HepG2 (cell line): ENCODE measurements around the gene RORB. TPM values are rescaled to one million over a fixed set of nuclear protein-coding genes. Genes with fewer than 3 reads are reported as not detected.

Source experiments
- ATAC-seq: fragments of 200-7000 bp; cut with Tn5 transposase; 3 replicates; pipeline ENCODE4 v1.9.1; 2020; ENCODE audit warnings: mild to moderate bottlenecking, moderate library complexity
- BruUV-seq: library from RNA; stranded (reverse); fragments of 400-500 nt; replicated peaks from 2 replicates; lab custom pipeline; 2021; lab: Mats Ljungman, UMichigan
- CTCF ChIA-PET: fragments of 300-600 bp; formaldehyde crosslinking; extraction: SDS; loops from one replicate; lab custom pipeline; 2021; ENCODE audit warnings: low total read pairs, inconsistent platforms, low intra/inter-chr PET ratio; lab: Yijun Ruan, JAX
- POLR2A ChIA-PET: fragments of 350-600 bp; sonication (Branson Sonifier 250); formaldehyde crosslinking; loops from one replicate; lab custom pipeline; 2020; ENCODE audit warnings: antibody characterized with exemption, inconsistent platforms; lab: Yijun Ruan, JAX
- DNase-seq: peaks from one replicate; pipeline ENCODE4 v3.0.0-alpha.2; 2015; ENCODE audit warnings: low spot score
- FAIRE-seq: peaks from 3 replicates; lab custom pipeline; 2011; peaks lifted over from hg19 to GRCh38; lab: Jason Lieb, UNC
- H2AFZ ChIP-seq: one replicate; pipeline ENCODE4 v1.6.1; 2011; ENCODE audit warnings: low read length, inconsistent platforms
- H3K27ac ChIP-seq: fragments of 300-600 bp; 3 replicates; pipeline ENCODE4 v1.8.0; 2011; ENCODE audit warnings: mixed run types, mild to moderate bottlenecking, mixed read lengths, low read length, inconsistent platforms; ENCODE audit not compliant: insufficient read depth; ENCODE audit errors: extremely low read length
- H3K27me3 ChIP-seq, 2 experiments: fragments of 200-600 bp in 1 of 2; 2 replicates in 1 of 2; 3 replicates in 1 of 2; pipeline versions ENCODE4 v1.6.0 to v1.8.0; 2011; ENCODE audit warnings: low read length in 2 of 2, mild to moderate bottlenecking in 2 of 2, moderate library complexity in 2 of 2, inconsistent platforms in 1 of 2; ENCODE audit not compliant: insufficient read depth in 2 of 2, control insufficient read depth in 1 of 2
- H3K36me3 ChIP-seq, 2 experiments: fragments of 200-600 bp in 1 of 2; replicated peaks in 1 of 2; 2 replicates in 1 of 2; 3 replicates in 1 of 2; pipeline versions ENCODE4 v1.5.1 to v1.8.0; 2011; ENCODE audit warnings: low read length in 2 of 2, inconsistent platforms in 1 of 2; ENCODE audit not compliant: insufficient read depth in 2 of 2, control insufficient read depth in 1 of 2
- H3K4me1 ChIP-seq: 2 replicates; pipeline ENCODE4 v1.5.1; 2012; ENCODE audit warnings: low read length, inconsistent platforms; ENCODE audit not compliant: insufficient read depth
- H3K4me2 ChIP-seq: 2 replicates; pipeline ENCODE4 v1.6.0; 2011; ENCODE audit warnings: low read depth, low read length, inconsistent platforms
- H3K4me3 ChIP-seq, 3 experiments: fragments of 200-600 bp in 1 of 3; sonication (generic), shearing (Covaris generic) in 1 of 3; replicated peaks in 1 of 3; 2 replicates each; pipeline ENCODE4 v1.5.1; 2011 to 2016; ENCODE audit warnings: low read length in 3 of 3, inconsistent platforms in 2 of 3, low read depth in 2 of 3, mild to moderate bottlenecking in 2 of 3, control low read depth in 1 of 3, mixed read lengths in 1 of 3; ENCODE audit not compliant: insufficient read depth in 1 of 3
- H3K79me2 ChIP-seq: one replicate; pipeline ENCODE4 v1.6.1; 2011; ENCODE audit warnings: low read length, inconsistent platforms; ENCODE audit not compliant: insufficient read depth
- H3K9ac ChIP-seq: 2 replicates; pipeline ENCODE4 v1.6.0; 2011; ENCODE audit warnings: mild to moderate bottlenecking, low read depth, low read length, inconsistent platforms; ENCODE audit not compliant: insufficient read depth
- H3K9me3 ChIP-seq: 2 replicates; pipeline ENCODE4 v1.5.1; 2012; ENCODE audit warnings: mild to moderate bottlenecking, low read length
- H4K20me1 ChIP-seq: 2 replicates; pipeline ENCODE4 v1.6.0; 2011; ENCODE audit warnings: inconsistent platforms, mild to moderate bottlenecking, low read length, moderate library complexity; ENCODE audit not compliant: insufficient read depth
- ETV5 ChIP-seq: IDR thresholded peaks from 2 replicates; pipeline ENCODE4 v1.6.1; 2018; ENCODE audit warnings: missing biosample characterization, missing genetic modification reagents, inconsistent platforms, borderline replicate concordance
- GLI4 ChIP-seq: sonication (generic); formaldehyde crosslinking; IDR thresholded peaks from 2 replicates; pipeline ENCODE4 v1.5.1; 2020; ENCODE audit warnings: missing genetic modification reagents, mild to moderate bottlenecking, moderate library complexity, borderline replicate concordance
- MAFF ChIP-seq: IDR thresholded peaks from 2 replicates; pipeline ENCODE4 v1.6.1; 2011; ENCODE audit warnings: low read depth, low read length, improper control_type of control experiment
- MAFK ChIP-seq, 2 experiments: IDR thresholded peaks in 1 of 2; conservative IDR thresholded peaks in 1 of 2; 2 replicates each; pipeline ENCODE4 v1.6.1; 2011; ENCODE audit warnings: improper control_type of control experiment in 2 of 2, low read length in 2 of 2
- MTA1 ChIP-seq: sonication (generic); formaldehyde crosslinking; IDR thresholded peaks from 2 replicates; pipeline ENCODE4 v1.4.0; 2020; ENCODE audit warnings: missing genetic modification reagents, mild to moderate bottlenecking, borderline replicate concordance
- POLR2G ChIP-seq: fragments of 200-400 bp; formaldehyde crosslinking; IDR thresholded peaks from 2 replicates; pipeline ENCODE4 v1.6.1; 2018; ENCODE audit warnings: mild to moderate bottlenecking, low read depth, low read length, moderate library complexity
- SMARCE1 ChIP-seq: fragments of 450-650 bp; IDR thresholded peaks from 2 replicates; pipeline ENCODE4 v1.6.1; 2017; ENCODE audit warnings: borderline replicate concordance
- ZNF430 ChIP-seq: sonication (generic); formaldehyde crosslinking; IDR thresholded peaks from 2 replicates; pipeline ENCODE4 v1.9.0; 2021; ENCODE audit warnings: mild to moderate bottlenecking, missing genetic modification reagents
- ZNF816 ChIP-seq: sonication (generic); formaldehyde crosslinking; IDR thresholded peaks from 2 replicates; pipeline ENCODE4 v1.8.0; 2022; ENCODE audit warnings: missing genetic modification reagents, mild to moderate bottlenecking, borderline replicate concordance
- WGBS: methylation state at CpG from one replicate; pipeline ENCODE4 v1.1.6; 2017; ENCODE audit warnings: low lambda C conversion rate; 5-methylcytosine and 5-hydroxymethylcytosine counted together
- in situ Hi-C: cut with HindIII; loops from 2 replicates; pipeline ENCODE4 v1.10.0; 2017; ENCODE audit warnings: low pct_unique_long_range_greater_than_20kb; ENCODE audit not compliant: extremely low pct_ligation_motif_present
- intact Hi-C: fragments of 100-400 bp; cut with micrococcal nuclease; formaldehyde crosslinking; loops from one replicate; pipeline ENCODE4 v1.10.0; 2022; ENCODE audit not compliant: unreplicated experiment
- polyA plus RNA-seq, 8 experiments: library from polyadenylated mRNA; depleted of rRNA in 3 of 8; stranded (reverse) in 7 of 8; unstranded in 1 of 8; fragments of >200 nt; fragmentation: Illumina TruSeq in 4 of 8; extraction: Trizol in 4 of 8; gene quantifications; 2 replicates each; pipeline versions ENCODE4 v1.2.1 to v1.2.3, GENCODE V29; 2011 to 2016; ENCODE audit warnings: low read depth in 4 of 8, missing spikeins in 1 of 8, mixed read lengths in 1 of 8; ENCODE audit not compliant: insufficient read depth in 1 of 8
- total RNA-seq, 5 experiments: library from RNA; depleted of rRNA; stranded (reverse); fragments of >200 nt; fragmentation: Illumina TruSeq; extraction: Trizol; gene quantifications; 2 replicates each; pipeline ENCODE4 v1.2.3, GENCODE V29; 2016; ENCODE audit warnings: low read depth in 1 of 5
- TF ChIP-seq, protein P1 (sequence below): sonication (generic); formaldehyde crosslinking; IDR thresholded peaks from 2 replicates; pipeline ENCODE4 v1.5.1; 2020; ENCODE audit warnings: mild to moderate bottlenecking, missing genetic modification reagents, borderline replicate concordance

Gene RORB
- total and polyA plus RNA-seq, 2 of the 13 experiments (the other 11 are each of a cell fraction or from before 2014, with no cell fraction given), result not detected

DNA sequence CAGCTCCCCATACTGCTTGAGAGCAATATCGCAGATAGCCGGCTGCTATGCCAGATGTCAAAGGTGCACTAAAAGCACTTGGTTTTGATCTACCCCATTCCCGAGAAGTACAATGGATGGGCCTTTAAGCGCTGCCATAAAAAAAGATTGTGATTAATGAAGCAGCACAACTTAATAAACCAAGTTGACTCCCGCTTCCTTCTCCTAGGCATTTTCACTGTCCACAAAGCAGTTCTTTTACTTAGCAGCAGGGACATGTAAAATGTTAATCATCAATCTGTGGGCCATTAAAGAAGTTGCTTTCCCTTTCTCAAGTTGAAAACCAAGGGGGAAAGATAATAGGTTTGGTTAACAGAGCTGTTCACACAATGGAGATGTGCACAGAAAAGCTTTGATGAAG is 214.2 kb downstream of the RORB start (continued):
- TF ChIP-seq GLI4 (CRISPR knock-in tag) (no peak), ZNF816 (CRISPR knock-in tag) (no peak), SMARCE1 (no peak)
- TF ChIP-seq, protein P1, sequence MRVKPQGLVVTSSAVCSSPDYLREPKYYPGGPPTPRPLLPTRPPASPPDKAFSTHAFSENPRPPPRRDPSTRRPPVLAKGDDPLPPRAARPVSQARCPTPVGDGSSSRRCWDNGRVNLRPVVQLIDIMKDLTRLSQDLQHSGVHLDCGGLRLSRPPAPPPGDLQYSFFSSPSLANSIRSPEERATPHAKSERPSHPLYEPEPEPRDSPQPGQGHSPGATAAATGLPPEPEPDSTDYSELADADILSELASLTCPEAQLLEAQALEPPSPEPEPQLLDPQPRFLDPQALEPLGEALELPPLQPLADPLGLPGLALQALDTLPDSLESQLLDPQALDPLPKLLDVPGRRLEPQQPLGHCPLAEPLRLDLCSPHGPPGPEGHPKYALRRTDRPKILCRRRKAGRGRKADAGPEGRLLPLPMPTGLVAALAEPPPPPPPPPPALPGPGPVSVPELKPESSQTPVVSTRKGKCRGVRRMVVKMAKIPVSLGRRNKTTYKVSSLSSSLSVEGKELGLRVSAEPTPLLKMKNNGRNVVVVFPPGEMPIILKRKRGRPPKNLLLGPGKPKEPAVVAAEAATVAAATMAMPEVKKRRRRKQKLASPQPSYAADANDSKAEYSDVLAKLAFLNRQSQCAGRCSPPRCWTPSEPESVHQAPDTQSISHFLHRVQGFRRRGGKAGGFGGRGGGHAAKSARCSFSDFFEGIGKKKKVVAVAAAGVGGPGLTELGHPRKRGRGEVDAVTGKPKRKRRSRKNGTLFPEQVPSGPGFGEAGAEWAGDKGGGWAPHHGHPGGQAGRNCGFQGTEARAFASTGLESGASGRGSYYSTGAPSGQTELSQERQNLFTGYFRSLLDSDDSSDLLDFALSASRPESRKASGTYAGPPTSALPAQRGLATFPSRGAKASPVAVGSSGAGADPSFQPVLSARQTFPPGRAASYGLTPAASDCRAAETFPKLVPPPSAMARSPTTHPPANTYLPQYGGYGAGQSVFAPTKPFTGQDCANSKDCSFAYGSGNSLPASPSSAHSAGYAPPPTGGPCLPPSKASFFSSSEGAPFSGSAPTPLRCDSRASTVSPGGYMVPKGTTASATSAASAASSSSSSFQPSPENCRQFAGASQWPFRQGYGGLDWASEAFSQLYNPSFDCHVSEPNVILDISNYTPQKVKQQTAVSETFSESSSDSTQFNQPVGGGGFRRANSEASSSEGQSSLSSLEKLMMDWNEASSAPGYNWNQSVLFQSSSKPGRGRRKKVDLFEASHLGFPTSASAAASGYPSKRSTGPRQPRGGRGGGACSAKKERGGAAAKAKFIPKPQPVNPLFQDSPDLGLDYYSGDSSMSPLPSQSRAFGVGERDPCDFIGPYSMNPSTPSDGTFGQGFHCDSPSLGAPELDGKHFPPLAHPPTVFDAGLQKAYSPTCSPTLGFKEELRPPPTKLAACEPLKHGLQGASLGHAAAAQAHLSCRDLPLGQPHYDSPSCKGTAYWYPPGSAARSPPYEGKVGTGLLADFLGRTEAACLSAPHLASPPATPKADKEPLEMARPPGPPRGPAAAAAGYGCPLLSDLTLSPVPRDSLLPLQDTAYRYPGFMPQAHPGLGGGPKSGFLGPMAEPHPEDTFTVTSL (CRISPR knock-in tag), result no peak

DNA sequence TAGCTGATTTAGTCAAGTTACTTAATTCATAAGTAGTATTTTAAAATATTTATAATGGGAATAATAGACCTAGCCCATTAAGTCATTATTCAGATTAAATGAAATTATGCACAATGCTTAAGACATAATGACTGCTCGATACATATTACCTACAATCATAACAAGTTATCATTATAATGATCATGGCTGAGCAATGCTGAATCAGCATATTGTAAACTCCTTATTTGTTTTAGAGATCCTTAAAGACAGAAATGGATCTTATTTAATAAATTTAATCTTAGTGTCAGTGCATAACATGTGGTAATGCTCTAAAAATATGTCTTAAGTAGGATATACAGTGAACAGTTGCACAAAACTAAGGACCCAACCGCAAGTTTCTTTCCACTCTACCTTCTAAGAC is 221.6 kb downstream of the RORB start:
- H3K27ac ChIP-seq, result no peak overlapping the region
- no peaks in the 10 kb centered on the region for H3K79me2 ChIP-seq
- WGBS, result 43% methylated on average over 2 of the region's 2 CpGs
- ChIA-PET CTCF (no interaction called here), POLR2A (no interaction called here)
- intact Hi-C loops, result no loop called here
- H3K4me1 ChIP-seq, result peaks cover 13% of the 10 kb centered on the region; the same call in 1 of the 2 replicates
- H3K9ac ChIP-seq, result no peak overlapping the region
- H3K9me3 ChIP-seq, result no peaks in the 10 kb centered on the region
- H2AFZ ChIP-seq, result no peak overlapping the region
- no TSS peak for BruUV-seq
- no peak overlapping the region for H3K4me3 ChIP-seq
- in situ Hi-C loops, result no loop called here
- ATAC-seq, result no peak
- no peak for DNase-seq
- no peak overlapping the region for H3K4me2 ChIP-seq
- H4K20me1 ChIP-seq, result no peaks in the 10 kb centered on the region
- H3K36me3 ChIP-seq, result no peaks in the 10 kb centered on the region
- no peak for TF ChIP-seq POLR2G
- peak; percentile 98 for TF ChIP-seq MAFF
- TF ChIP-seq MAFK (conservative IDR thresholded peaks at IDR 0.05 in 1 of 2, IDR thresholded peaks at IDR 0.05 in 1 of 2; ENCODE audit: low read length in 2 of 2), result peak; percentile 95 to 99
- no peak for TF ChIP-seq ZNF430
- TF ChIP-seq ETV5 (CRISPR knock-in tag), result no peak
- TF ChIP-seq MTA1 (CRISPR knock-in tag), result no peak
- no peak for TF ChIP-seq ZNF816 (CRISPR knock-in tag)
- FAIRE-seq, result no peak
- H3K27me3 ChIP-seq, result no peaks in the 10 kb centered on the region
